K562 (cell line): ENCODE results near the gene NRXN2. TPM values are rescaled to one million over a fixed set of nuclear protein-coding genes. Genes with fewer than 3 reads are reported as not detected.

ENCODE experiments used
- ELF4 ChIP-seq: fragments of 450-650 bp; formaldehyde crosslinking; IDR thresholded peaks from 2 replicates; pipeline ENCODE4 v1.4.0; 2022; ENCODE audit warnings: missing genetic modification characterization
- ELK3 ChIP-seq: fragments of 450-650 bp; formaldehyde crosslinking; IDR thresholded peaks from 2 replicates; pipeline ENCODE4 v1.4.0; 2020; ENCODE audit warnings: mild to moderate bottlenecking
- FOXK2 ChIP-seq, 2 experiments: fragments of 450-650 bp; IDR thresholded peaks in 1 of 2; conservative IDR thresholded peaks in 1 of 2; 2 replicates each; pipeline ENCODE4 v1.6.1; 2016; ENCODE audit warnings: low read depth in 2 of 2, mild to moderate bottlenecking in 1 of 2
- MAZ ChIP-seq, 2 experiments: fragments of 450-650 bp in 1 of 2; sonication (generic) in 1 of 2; formaldehyde crosslinking; IDR thresholded peaks in 1 of 2; conservative IDR thresholded peaks in 1 of 2; 2 replicates each; pipeline versions ENCODE4 v1.4.0 to v1.5.0; 2020; ENCODE audit warnings: mild to moderate bottlenecking in 1 of 2, missing genetic modification reagents in 1 of 2
- MECOM ChIP-seq: fragments of 250-450 bp; sonication (Bioruptor Pico); IDR thresholded peaks from 2 replicates; pipeline ENCODE4 v1.8.0; 2022; ENCODE audit warnings: inconsistent platforms
- NFRKB ChIP-seq: fragments of 450-650 bp; IDR thresholded peaks from 2 replicates; pipeline ENCODE4 v1.6.1; 2016; ENCODE audit warnings: low read depth
- PCBP1 ChIP-seq: fragments of 200-400 bp; formaldehyde crosslinking; IDR thresholded peaks from 2 replicates; pipeline ENCODE4 v1.6.1; 2018; ENCODE audit warnings: mild to moderate bottlenecking, low read depth, low read length; ENCODE audit not compliant: poor library complexity, severe bottlenecking
- RCOR1 ChIP-seq, 2 experiments: IDR thresholded peaks; 2 replicates each; pipeline ENCODE4 v1.6.1; 2012; ENCODE audit warnings: low read depth in 2 of 2, low read length in 2 of 2, borderline replicate concordance in 1 of 2, improper control_type of control experiment in 1 of 2
- TARDBP ChIP-seq: fragments of 450-650 bp; IDR thresholded peaks from 2 replicates; pipeline ENCODE4 v1.6.1; 2016
- ZBTB40 ChIP-seq, 2 experiments: fragments of 450-650 bp in 1 of 2; sonication (generic) in 1 of 2; formaldehyde crosslinking in 1 of 2; IDR thresholded peaks; 2 replicates each; pipeline versions ENCODE4 v1.7.1 to v1.9.0; 2016 to 2022; ENCODE audit warnings: inconsistent platforms in 1 of 2, mild to moderate bottlenecking in 1 of 2, missing genetic modification reagents in 1 of 2
- ZNF76 ChIP-seq: fragments of 250-450 bp; sonication (Bioruptor Pico); IDR thresholded peaks from 2 replicates; pipeline ENCODE4 v1.4.0; 2020; ENCODE audit warnings: mild to moderate bottlenecking, moderate library complexity, borderline replicate concordance
- polyA plus RNA-seq, 8 experiments: library from polyadenylated mRNA; depleted of rRNA in 4 of 8; stranded (reverse) in 5 of 8; unstranded in 3 of 8; fragments of >200 nt; fragmentation: Nextera tagmentation in 2 of 8; fragmentation: Illumina TruSeq in 1 of 8; extraction: Ambion mirVana in 2 of 8; extraction: Trizol in 1 of 8; gene quantifications; 2 replicates each; pipeline versions ENCODE4 v1.2.1 to v1.2.3, GENCODE V29; 2011 to 2014; ENCODE audit warnings: inconsistent platforms in 1 of 8, missing spikeins in 1 of 8
- total RNA-seq, 7 experiments: library from RNA; depleted of rRNA in 6 of 7; stranded (reverse); fragments of >200 nt in 6 of 7; fragmentation: Illumina TruSeq in 2 of 7; extraction: Trizol in 2 of 7; gene quantifications; 2 replicates each; pipeline versions ENCODE4 v1.2.1 to v1.2.3, GENCODE V29; 2011 to 2021; ENCODE audit warnings: low replicate concordance in 1 of 7
- TF ChIP-seq, protein P1 (sequence below): IDR thresholded peaks from 2 replicates; pipeline ENCODE4 v1.6.1; 2014; ENCODE audit warnings: antibody characterized with exemption
- TF ChIP-seq, protein P2 (sequence below): sonication (generic); formaldehyde crosslinking; IDR thresholded peaks from 2 replicates; pipeline ENCODE4 v1.8.1; 2023; ENCODE audit warnings: mild to moderate bottlenecking, missing genetic modification reagents, moderate library complexity

The NRXN2 gene
- total and polyA plus RNA-seq, 9 of the 15 experiments (the other 6 are each of a cell fraction or from before 2014, with no cell fraction given) = 0.07 to 0.47 (median 0.15) TPM; not detected in 4

DNA sequence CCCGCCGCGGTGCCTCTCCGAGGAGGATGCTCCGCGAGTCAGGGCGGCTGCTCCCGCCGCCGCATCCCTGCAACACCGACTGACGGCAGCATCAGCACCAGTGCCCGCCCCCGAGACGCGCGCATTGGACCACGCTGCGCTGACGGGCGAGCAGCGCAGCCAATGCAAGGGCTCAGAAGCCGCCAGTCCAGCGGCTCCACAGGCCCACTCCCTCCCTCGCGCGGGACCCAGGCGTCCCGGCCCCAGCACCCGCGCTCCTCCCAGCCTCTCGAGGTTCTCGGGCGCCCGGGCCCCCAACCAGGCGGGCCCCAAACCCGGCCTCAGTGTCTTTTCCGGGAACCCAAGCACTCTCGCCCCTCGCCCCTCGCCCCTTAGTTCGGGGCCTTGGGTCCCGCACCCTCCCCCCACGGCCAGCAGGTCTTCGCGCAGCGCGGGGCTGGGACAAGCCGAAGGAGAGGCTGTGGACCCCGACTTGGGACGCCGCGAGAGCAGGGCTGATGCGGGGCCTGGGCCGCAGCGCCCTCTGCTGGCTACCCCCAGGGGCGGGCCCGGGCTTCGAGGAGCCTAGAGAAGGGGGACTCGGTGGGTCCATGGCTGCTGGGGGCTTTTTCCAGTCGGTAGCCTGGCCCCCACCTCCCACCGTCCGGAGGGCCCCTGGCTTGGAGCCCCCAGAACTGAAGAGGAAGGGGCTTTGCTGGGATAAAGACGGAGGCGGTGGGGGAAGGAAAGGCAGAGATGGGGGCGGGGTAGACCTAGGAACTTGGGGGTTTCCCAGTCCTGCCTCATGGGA lies at the start of gene NRXN2 (continued):
- TF ChIP-seq ELK3 = no peak
- no peak for TF ChIP-seq FOXK2 (conservative IDR thresholded peaks at IDR 0.05 in 1 of 2, IDR thresholded peaks at IDR 0.05 in 1 of 2; ENCODE audit: low read depth in 2 of 2)
- peak; percentile 31 to 99; a peak in 3 of 4 replicates for TF ChIP-seq RCOR1 (IDR thresholded peaks at IDR 0.05; ENCODE audit: borderline replicate concordance in 1 of 2, low read depth in 2 of 2, low read length in 2 of 2)
- no peak for TF ChIP-seq NFRKB
- TF ChIP-seq, protein P1, sequence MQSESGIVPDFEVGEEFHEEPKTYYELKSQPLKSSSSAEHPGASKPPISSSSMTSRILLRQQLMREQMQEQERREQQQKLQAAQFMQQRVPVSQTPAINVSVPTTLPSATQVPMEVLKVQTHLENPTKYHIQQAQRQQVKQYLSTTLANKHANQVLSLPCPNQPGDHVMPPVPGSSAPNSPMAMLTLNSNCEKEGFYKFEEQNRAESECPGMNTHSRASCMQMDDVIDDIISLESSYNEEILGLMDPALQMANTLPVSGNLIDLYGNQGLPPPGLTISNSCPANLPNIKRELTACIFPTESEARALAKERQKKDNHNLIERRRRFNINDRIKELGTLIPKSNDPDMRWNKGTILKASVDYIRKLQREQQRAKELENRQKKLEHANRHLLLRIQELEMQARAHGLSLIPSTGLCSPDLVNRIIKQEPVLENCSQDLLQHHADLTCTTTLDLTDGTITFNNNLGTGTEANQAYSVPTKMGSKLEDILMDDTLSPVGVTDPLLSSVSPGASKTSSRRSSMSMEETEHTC = 0 out of 2 replicates have a peak, but pooled peaks have one; percentile 18
- TF ChIP-seq TARDBP = no peak
- TF ChIP-seq, protein P2, sequence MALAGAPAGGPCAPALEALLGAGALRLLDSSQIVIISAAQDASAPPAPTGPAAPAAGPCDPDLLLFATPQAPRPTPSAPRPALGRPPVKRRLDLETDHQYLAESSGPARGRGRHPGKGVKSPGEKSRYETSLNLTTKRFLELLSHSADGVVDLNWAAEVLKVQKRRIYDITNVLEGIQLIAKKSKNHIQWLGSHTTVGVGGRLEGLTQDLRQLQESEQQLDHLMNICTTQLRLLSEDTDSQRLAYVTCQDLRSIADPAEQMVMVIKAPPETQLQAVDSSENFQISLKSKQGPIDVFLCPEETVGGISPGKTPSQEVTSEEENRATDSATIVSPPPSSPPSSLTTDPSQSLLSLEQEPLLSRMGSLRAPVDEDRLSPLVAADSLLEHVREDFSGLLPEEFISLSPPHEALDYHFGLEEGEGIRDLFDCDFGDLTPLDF (CRISPR knock-in tag) = no peak
- peak; percentile 48 to 83; a peak in 3 of 4 replicates for TF ChIP-seq MAZ (CRISPR knock-in tag; conservative IDR thresholded peaks at IDR 0.05 in 1 of 2, IDR thresholded peaks at IDR 0.05 in 1 of 2)
- TF ChIP-seq ZBTB40 (IDR thresholded peaks at IDR 0.05) = 0 out of 2 replicates have a peak, but pooled peaks have one; percentile 25
- no peak for TF ChIP-seq ZBTB40 (CRISPR knock-in tag; IDR thresholded peaks at IDR 0.05)
- TF ChIP-seq ELF4 (CRISPR knock-in tag) = no peak
- TF ChIP-seq PCBP1 = peak; percentile 77
- TF ChIP-seq ZNF76 (CRISPR knock-in tag) = no peak
- TF ChIP-seq MECOM = no peak
